Vagina (tissue), 2 donors: Measurements from ENCODE around the gene CTBP2.

Source experiments
- POLR2A ChIP-seq, 2 donors: fragments of 450-650 bp; IDR thresholded peaks; one replicate each; pipeline ENCODE4 v1.6.1; 2017; ENCODE audit warnings: antibody characterized with exemption in 2 of 2, mild to moderate bottlenecking in 2 of 2, moderate library complexity in 2 of 2
- POLR2AphosphoS5 ChIP-seq, 2 donors: sonication (generic); formaldehyde crosslinking; IDR thresholded peaks; one replicate each; pipeline ENCODE4 v1.9.0; 2017; ENCODE audit warnings: antibody characterized with exemption in 2 of 2, mild to moderate bottlenecking in 2 of 2, low read depth in 1 of 2; ENCODE audit not compliant: insufficient read depth in 1 of 2
- TF ChIP-seq, protein P1 (sequence below), 3 experiments: fragments of 450-650 bp in 2 of 3; fragments of 200-600 bp in 1 of 3; sonication (generic) in 1 of 3; IDR thresholded peaks; one replicate each; pipeline ENCODE4 v1.5.1; 2017 to 2019; ENCODE audit warnings: antibody characterized with exemption in 3 of 3, mild to moderate bottlenecking in 2 of 3, moderate library complexity in 2 of 3

DNA sequence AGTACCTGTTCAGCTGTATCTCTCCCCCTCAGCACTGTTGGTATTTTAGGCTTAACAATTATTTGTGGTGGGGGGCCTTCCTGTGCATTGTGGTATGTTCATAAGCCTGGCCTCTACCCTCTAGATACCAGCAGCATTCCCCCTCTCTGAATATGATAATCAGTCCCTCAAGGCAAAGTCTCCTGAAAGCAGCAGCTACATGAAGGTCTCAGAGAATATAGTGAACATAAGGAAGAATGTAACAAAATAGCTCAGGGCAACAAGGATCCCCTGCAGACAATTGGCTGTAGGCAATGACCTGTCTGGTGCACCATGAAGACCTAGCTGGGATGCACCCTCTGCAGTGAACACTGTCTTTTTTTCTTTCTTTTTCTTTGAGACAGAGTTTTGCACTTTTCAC, 86.4 kb downstream of the CTBP2 start:
- TF ChIP-seq POLR2AphosphoS5 (IDR thresholded peaks at IDR 0.05; ENCODE audit: insufficient read depth in 1 of 2, low read depth in 1 of 2) (no peak), POLR2A (IDR thresholded peaks at IDR 0.05) (no peak)
- TF ChIP-seq, protein P1, sequence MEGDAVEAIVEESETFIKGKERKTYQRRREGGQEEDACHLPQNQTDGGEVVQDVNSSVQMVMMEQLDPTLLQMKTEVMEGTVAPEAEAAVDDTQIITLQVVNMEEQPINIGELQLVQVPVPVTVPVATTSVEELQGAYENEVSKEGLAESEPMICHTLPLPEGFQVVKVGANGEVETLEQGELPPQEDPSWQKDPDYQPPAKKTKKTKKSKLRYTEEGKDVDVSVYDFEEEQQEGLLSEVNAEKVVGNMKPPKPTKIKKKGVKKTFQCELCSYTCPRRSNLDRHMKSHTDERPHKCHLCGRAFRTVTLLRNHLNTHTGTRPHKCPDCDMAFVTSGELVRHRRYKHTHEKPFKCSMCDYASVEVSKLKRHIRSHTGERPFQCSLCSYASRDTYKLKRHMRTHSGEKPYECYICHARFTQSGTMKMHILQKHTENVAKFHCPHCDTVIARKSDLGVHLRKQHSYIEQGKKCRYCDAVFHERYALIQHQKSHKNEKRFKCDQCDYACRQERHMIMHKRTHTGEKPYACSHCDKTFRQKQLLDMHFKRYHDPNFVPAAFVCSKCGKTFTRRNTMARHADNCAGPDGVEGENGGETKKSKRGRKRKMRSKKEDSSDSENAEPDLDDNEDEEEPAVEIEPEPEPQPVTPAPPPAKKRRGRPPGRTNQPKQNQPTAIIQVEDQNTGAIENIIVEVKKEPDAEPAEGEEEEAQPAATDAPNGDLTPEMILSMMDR (IDR thresholded peaks at IDR 0.05), result no peak
